ENCODE measurements around the gene HPCA. TPM values are rescaled to one million over a fixed set of nuclear protein-coding genes. Genes with fewer than 3 reads are reported as not detected.
A peak's percentile ranks its signal among the peaks of the same experiment; 100 is the strongest.
"Not testable (repeated sequence)": the region's sequence is repeated elsewhere in the genome, so short reads cannot be mapped to it uniquely, and the experiment has no call there.

HPCA gene
- total RNA-seq, 1 experiment from 2014 or later: not detected

DNA sequence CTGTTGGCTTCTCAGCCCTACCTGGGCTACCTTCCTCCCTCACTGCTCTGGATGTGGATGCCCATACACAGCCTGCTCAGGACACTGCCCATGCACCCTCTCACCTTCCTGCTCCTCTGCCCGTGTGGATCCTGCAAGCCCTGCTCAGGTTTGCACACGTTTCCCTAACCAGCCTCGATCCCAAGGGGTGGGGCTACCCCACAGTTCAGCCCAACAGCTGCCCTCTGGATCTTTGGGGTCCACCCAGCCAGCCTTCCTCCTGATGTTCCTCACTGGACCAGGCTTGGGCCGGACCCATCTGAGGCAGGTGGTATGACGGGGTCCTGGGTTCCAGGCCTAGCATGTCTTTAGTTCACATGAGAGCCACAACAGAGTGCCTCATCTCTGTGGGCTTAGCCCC is 10.2 kb downstream of the HPCA start:
- in situ Hi-C loops (cut with HindIII; ENCODE audit: low pct_unique_long_range_greater_than_20kb, low sequenced_read_pairs): no loop called here
- DNase-seq (ENCODE audit: low read depth, low spot score): no peak

GRCh38 chr1:32897082-32898049 is 11.1 kb downstream of the HPCA start:
- no peak for DNase-seq (ENCODE audit: low read depth, low spot score)
- in situ Hi-C loops (cut with HindIII; ENCODE audit: low pct_unique_long_range_greater_than_20kb, low sequenced_read_pairs): no loop called here

DNA sequence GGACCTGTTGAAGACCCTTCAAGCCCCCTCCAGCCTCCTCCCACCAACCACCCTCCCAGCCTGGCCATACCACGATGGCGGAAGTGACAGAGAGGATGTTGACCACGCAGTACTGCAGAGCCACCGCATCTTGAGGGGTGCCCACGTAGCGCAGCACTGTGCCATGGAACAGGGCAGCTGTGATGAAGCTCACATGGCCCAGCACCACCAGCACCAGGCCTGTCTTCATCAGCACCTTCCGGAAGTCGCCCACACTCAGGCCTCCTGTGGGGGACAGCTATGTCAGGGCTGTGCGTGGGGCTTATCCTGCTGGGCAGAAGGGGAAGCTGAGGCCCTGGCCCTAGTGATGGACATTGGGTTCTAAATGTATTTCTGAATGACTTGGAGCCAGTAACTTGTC is 11.8 kb downstream of the HPCA start:
- in situ Hi-C loops (cut with HindIII; ENCODE audit: low pct_unique_long_range_greater_than_20kb, low sequenced_read_pairs): no loop called here

GRCh38 chr1:32898958-32899357 is 12.7 kb downstream of the HPCA start:
- in situ Hi-C loops (cut with HindIII; ENCODE audit: low pct_unique_long_range_greater_than_20kb, low sequenced_read_pairs): no loop called here
- no peak for DNase-seq (ENCODE audit: low read depth, low spot score)

More for the DNA sequence above, 11.8 kb downstream of the HPCA start:
- DNase-seq (ENCODE audit: low read depth, low spot score): no peak

GRCh38 chr1:32899586-32900296 is 13.4 kb downstream of the HPCA start:
- no peak for DNase-seq (ENCODE audit: low read depth, low spot score)
- in situ Hi-C loops (cut with HindIII; ENCODE audit: low pct_unique_long_range_greater_than_20kb, low sequenced_read_pairs): no loop called here

DNA sequence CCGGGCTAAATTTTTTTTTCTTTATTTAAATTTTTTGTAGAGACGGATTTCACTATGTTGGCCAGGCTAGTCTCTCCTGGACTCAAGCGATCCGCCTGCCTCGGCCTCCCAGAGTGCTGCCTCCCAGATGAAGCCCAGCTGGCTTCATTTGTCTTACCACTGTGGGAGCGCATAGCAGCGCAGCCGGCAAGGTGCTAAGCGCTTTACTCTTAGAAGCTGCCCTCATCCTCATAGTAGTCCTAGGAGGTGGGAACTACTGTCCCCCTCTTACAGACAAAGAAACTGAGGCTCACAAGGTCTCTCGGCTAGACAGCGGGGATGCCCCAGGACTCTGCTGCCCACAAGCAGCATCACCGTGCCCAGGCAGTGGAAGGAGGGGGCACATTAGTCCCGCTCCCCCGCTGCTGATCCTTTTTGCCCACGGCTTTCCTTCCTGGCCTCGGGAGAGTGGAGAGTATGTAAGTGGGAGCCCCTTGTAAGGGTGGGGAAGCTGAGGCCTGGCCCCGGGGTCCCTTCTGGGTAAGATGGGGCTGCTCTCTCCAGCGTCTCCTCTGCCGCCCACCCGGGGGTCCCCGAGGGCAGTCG is 14.2 kb downstream of the HPCA start:
- in situ Hi-C loops (cut with HindIII; ENCODE audit: low pct_unique_long_range_greater_than_20kb, low sequenced_read_pairs): no loop called here

DNA sequence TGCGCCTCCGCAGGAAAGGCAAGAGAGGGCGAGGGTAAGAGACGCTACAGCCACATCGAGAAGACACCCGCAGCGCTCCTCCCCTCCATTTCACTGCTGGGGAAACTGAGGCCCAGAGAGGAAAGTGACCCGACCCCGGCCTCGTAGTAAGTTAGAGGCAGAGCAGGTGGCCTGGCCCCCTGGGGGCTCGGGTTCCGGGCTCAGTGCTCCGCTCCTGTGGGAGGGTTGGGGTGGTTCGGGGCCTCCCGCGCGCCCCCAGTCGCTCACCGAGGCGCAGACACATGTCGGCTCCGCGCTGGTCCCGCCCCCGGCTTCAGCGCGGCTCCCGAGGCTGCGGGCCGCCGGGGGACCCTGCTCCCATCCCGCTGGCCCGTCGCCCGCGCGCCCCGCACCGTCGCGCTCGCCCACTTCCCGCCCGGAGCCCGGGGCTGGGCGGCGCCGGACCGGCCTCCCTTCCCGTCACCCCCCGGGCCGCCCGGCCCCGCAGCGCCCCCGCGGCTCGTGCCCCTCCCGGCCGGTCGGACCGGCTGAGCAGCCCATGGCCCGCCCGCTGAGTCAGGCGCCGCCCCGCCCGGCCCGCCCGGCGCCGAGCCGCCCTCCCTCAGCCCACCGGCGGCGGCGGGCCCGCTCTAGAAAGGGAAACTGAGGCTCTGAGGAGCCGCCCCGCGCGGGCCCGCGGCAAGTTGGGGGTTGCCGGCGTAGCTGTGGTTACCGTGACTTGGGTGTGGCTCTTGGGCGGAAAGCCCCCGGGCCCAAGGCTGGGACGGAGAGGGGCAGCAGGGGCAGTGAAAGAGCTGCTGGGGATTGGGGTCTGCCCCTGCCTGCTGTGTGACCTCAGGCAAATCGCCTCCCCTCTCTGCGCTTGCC is 14.9 kb downstream of the HPCA start, which contains the start of gene TMEM54:
Gene TMEM54 (minus strand): TSS at position 434 of the 867 bp plus-strand sequence. CDS start 151 bp downstream, at position 283.
- in situ Hi-C loops (cut with HindIII; ENCODE audit: low pct_unique_long_range_greater_than_20kb, low sequenced_read_pairs): no loop called here
- peak; percentile 26 for DNase-seq (ENCODE audit: low read depth, low spot score)

More for the DNA sequence above, 14.2 kb downstream of the HPCA start:
- no peak for DNase-seq (ENCODE audit: low read depth, low spot score)

GRCh38 chr1:32901823-32902534 is 15.7 kb downstream of the HPCA start:
- in situ Hi-C loops (cut with HindIII; ENCODE audit: low pct_unique_long_range_greater_than_20kb, low sequenced_read_pairs): no loop called here
- DNase-seq (ENCODE audit: low read depth, low spot score): no peak

DNA sequence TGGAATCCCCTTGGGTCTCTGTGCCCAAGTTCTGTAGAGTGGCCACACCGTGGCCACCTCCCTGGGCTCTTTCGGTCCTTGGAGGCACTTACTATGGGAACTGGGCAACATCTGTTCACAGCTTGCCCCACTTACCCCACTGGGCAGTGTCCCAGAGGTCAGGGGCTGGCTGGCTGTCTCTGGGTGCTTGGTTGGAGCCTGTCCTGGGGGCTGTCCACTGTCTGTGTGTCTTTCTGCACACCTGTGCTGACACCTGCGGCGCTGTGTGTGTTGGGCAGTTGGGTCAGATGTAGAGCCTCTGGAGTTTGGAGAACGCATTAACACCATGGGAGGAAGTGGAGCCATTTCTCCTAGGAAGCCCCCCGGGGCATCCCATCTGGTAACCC is 16.2 kb downstream of the HPCA start:
- in situ Hi-C loops (cut with HindIII; ENCODE audit: low pct_unique_long_range_greater_than_20kb, low sequenced_read_pairs): no loop called here
- DNase-seq (ENCODE audit: low read depth, low spot score): no peak

- no peak for DNase-seq (ENCODE audit: low read depth, low spot score)
- in situ Hi-C loops (cut with HindIII; ENCODE audit: low pct_unique_long_range_greater_than_20kb, low sequenced_read_pairs): no loop called here
Measured at GRCh38 chr1:32903991-32904785, 17.9 kb downstream of the HPCA start.

- in situ Hi-C loops (cut with HindIII; ENCODE audit: low pct_unique_long_range_greater_than_20kb, low sequenced_read_pairs): no loop called here
- no peak for DNase-seq (ENCODE audit: low read depth, low spot score)
Measured at GRCh38 chr1:32904797-32905196, 18.5 kb downstream of the HPCA start.

GRCh38 chr1:32905588-32905987 is 19.3 kb downstream of the HPCA start:
- in situ Hi-C loops (cut with HindIII; ENCODE audit: low pct_unique_long_range_greater_than_20kb, low sequenced_read_pairs); DNase-seq (ENCODE audit: low read depth, low spot score): not testable (repeated sequence)

- in situ Hi-C loops (cut with HindIII; ENCODE audit: low pct_unique_long_range_greater_than_20kb, low sequenced_read_pairs): no loop called here
- DNase-seq (ENCODE audit: low read depth, low spot score): no peak
Measured at GRCh38 chr1:32906654-32907053, 20.4 kb downstream of the HPCA start.

DNA sequence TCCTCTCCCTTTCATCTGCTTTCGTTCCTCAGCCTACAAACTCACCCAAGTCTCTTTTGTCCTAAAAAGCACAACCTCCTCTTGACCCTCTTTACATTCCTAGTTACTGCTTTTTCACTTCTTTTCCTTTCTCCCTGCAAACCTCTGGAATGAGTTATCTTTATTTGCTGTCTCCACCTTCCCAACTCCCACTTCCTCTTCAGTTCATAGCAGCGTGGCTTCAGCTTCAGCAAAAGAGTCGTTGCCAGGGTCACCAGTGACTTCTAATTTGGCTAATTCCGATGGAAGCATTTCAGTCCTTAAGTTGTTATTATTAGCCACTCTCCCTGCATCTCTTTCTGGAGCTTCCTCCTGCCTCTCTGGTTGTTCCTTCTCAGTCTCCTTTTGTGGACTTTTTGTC is 21.1 kb downstream of the HPCA start:
- DNase-seq (ENCODE audit: low read depth, low spot score): no peak
- in situ Hi-C loops (cut with HindIII; ENCODE audit: low pct_unique_long_range_greater_than_20kb, low sequenced_read_pairs): no loop called here

DNA sequence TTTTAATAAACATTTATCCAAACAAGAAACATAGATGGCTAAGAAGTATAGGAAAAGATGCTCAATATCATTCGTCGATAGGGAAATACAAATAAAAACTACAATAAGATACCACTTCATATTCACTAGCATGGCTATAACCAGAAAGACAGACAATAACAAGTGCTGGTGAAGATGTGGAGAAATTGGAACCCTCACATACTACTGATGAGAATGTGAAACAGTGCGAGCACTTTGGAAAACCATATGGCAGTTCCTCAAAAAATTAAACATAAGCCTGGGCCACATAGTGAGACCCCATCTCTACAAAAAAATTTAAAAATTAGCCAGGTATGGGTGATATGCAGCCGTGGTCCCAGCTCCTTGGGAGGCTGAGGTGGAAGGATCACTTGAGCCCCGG is 24.0 kb downstream of the HPCA start:
- in situ Hi-C loops (cut with HindIII; ENCODE audit: low pct_unique_long_range_greater_than_20kb, low sequenced_read_pairs): no loop called here
- no peak for DNase-seq (ENCODE audit: low read depth, low spot score)

Data from SK-MEL-5 (cell line).